Natural killer cell (primary cell): ENCODE data around the gene TMPRSS7. TPM values are rescaled to one million over a fixed set of nuclear protein-coding genes. Genes with fewer than 3 reads are reported as not detected.

Source experiments
- ATAC-seq, 3 donors: fragments of 150-1000 bp in 2 of 3; fragments of 200-7000 bp in 1 of 3; cut with Tn5 transposase; 1 replicate in 1 of 3; 2 replicates in 2 of 3; pipeline ENCODE4 v1.10.0; 2021; ENCODE audit warnings: mild to moderate bottlenecking in 2 of 3, moderate library complexity in 2 of 3
- DNase-seq, 2 donors: peaks; one replicate each; pipeline versions ENCODE4 v3.0.0 to v3.0.0-alpha.2; 2013 to 2021; ENCODE audit warnings: mixed read lengths in 1 of 2
- H3K27ac ChIP-seq: one replicate; pipeline ENCODE4 v1.5.1; 2013; ENCODE audit warnings: mild to moderate bottlenecking, low read length
- H3K27me3 ChIP-seq: one replicate; pipeline ENCODE4 v1.6.1; 2013; ENCODE audit warnings: low read length; ENCODE audit not compliant: control insufficient read depth, insufficient read depth
- H3K36me3 ChIP-seq: one replicate; pipeline ENCODE4 v1.6.1; 2013; ENCODE audit warnings: low read length; ENCODE audit not compliant: control insufficient read depth, insufficient read depth
- H3K4me1 ChIP-seq: one replicate; pipeline ENCODE4 v1.6.1; 2013; ENCODE audit warnings: low read length; ENCODE audit not compliant: control insufficient read depth, insufficient read depth
- H3K4me3 ChIP-seq: one replicate; pipeline ENCODE4 v1.5.1; 2013; ENCODE audit warnings: low read length
- H3K9me3 ChIP-seq: one replicate; pipeline ENCODE4 v1.6.1; 2013; ENCODE audit warnings: low read length; ENCODE audit not compliant: control insufficient read depth, insufficient read depth
- H3K27ac Mint-ChIP-seq, 2 donors: one replicate each; pipeline ENCODE4 v1.8.0; 2022; ENCODE audit warnings: mild to moderate bottlenecking in 2 of 2, mixed read lengths in 2 of 2, moderate library complexity in 1 of 2
- H3K27me3 Mint-ChIP-seq, 2 donors: one replicate each; pipeline ENCODE4 v1.8.0; 2022; ENCODE audit warnings: low read depth in 2 of 2, mixed read lengths in 2 of 2
- H3K36me3 Mint-ChIP-seq: one replicate; pipeline ENCODE4 v1.8.0; 2022; ENCODE audit warnings: mixed read lengths
- H3K4me1 Mint-ChIP-seq, 2 donors: one replicate each; pipeline ENCODE4 v1.8.0; 2022; ENCODE audit warnings: mixed read lengths in 2 of 2
- H3K4me3 Mint-ChIP-seq: one replicate; pipeline ENCODE4 v1.8.0; 2022; ENCODE audit warnings: mild to moderate bottlenecking, moderate library complexity, mixed read lengths
- H3K9me3 Mint-ChIP-seq, 2 donors: one replicate each; pipeline ENCODE4 v1.8.0; 2022; ENCODE audit warnings: mixed read lengths in 2 of 2
- CTCF ChIP-seq: fragments of 200-600 bp; IDR thresholded peaks from one replicate; pipeline ENCODE4 v1.8.0; 2022; ENCODE audit warnings: antibody characterized with exemption
- WGBS: methylation state at CpG from one replicate; pipeline ENCODE4 v1.1.7; 2013; ENCODE audit warnings: missing lambda C conversion rate; ENCODE audit not compliant: insufficient coverage; 5-methylcytosine and 5-hydroxymethylcytosine counted together
- intact Hi-C: fragments of 100-400 bp; cut with micrococcal nuclease; formaldehyde crosslinking; loops from one replicate; pipeline ENCODE4 v1.14.2; 2022
- total RNA-seq, 4 donors: library from RNA; stranded (reverse); fragments of 120-200 nt in 1 of 4; gene quantifications; one replicate each; pipeline versions ENCODE4 v1.2.3 to v1.2.4, GENCODE V29; 2013 to 2022

The TMPRSS7 gene
- total RNA-seq, 3 donors from 2014 or later (not counting 1 experiment from before 2014, with no cell fraction given), result not detected

GRCh38 chr3:112088944-112089343 lies 54.4 kb downstream of the TMPRSS7 start:
- no peaks in the 10 kb centered on the region for H3K36me3 ChIP-seq
- ATAC-seq (no peak), DNase-seq (no peak)
- H3K4me1 ChIP-seq, result peaks cover 15% of the 10 kb centered on the region
- Mint-ChIP-seq H3K4me3 (no peak overlapping the region), H3K9me3 (no peaks in the 10 kb centered on the region), H3K27me3 (peaks cover 18 to 28% of the 10 kb centered on the region in 2 donors), H3K36me3 (no peaks in the 10 kb centered on the region), H3K4me1 (peaks cover 18 to 30% of the 10 kb centered on the region in 2 donors), H3K27ac (no peak overlapping the region)
- TF ChIP-seq CTCF, result no peak
- intact Hi-C loops, result no loop called here
- H3K9me3 ChIP-seq, result no peaks in the 10 kb centered on the region
- H3K4me3 ChIP-seq, result no peak overlapping the region
- no peak overlapping the region for H3K27ac ChIP-seq
- no CpG with 5 or more reads among the region's 4 CpGs for WGBS
- H3K27me3 ChIP-seq, result peaks cover 3% of the 10 kb centered on the region

GRCh38 chr3:112089956-112090886 lies 55.7 kb downstream of the TMPRSS7 start:
- Histone ChIP-seq H3K27me3 (peaks cover 3% of the 10 kb centered on the region), H3K36me3 (no peaks in the 10 kb centered on the region), H3K4me3 (no peak overlapping the region), H3K4me1 (peaks cover 15% of the 10 kb centered on the region), H3K27ac (no peak overlapping the region), H3K9me3 (no peaks in the 10 kb centered on the region)
- Mint-ChIP-seq H3K27ac (no peak overlapping the region), H3K27me3 (peaks cover 16 to 22% of the 10 kb centered on the region in 2 donors), H3K4me3 (no peak overlapping the region), H3K4me1 (peaks cover 18 to 30% of the 10 kb centered on the region in 2 donors), H3K9me3 (no peaks in the 10 kb centered on the region), H3K36me3 (no peaks in the 10 kb centered on the region)
- no peak for TF ChIP-seq CTCF
- WGBS, result 69% methylated on average over 8 of the region's 9 CpGs
- no peak for DNase-seq
- intact Hi-C loops, result no loop called here
- ATAC-seq, result no peak

GRCh38 chr3:112090887-112091586 lies 56.5 kb downstream of the TMPRSS7 start:
- 75% methylated on average over 4 of the region's 6 CpGs for WGBS
- H3K27me3 Mint-ChIP-seq, result peaks cover 16 to 22% of the 10 kb centered on the region in 2 donors
- DNase-seq, result no peak
- Histone ChIP-seq H3K9me3 (no peaks in the 10 kb centered on the region), H3K27ac (no peak overlapping the region), H3K4me3 (no peak overlapping the region), H3K4me1 (peaks cover 11% of the 10 kb centered on the region), H3K36me3 (no peaks in the 10 kb centered on the region), H3K27me3 (peaks cover 3% of the 10 kb centered on the region)
- H3K4me3 Mint-ChIP-seq, result no peak overlapping the region
- no peak for TF ChIP-seq CTCF
- intact Hi-C loops, result no loop called here
- no peak for ATAC-seq
- no peaks in the 10 kb centered on the region for H3K9me3 Mint-ChIP-seq
- no peak overlapping the region for H3K27ac Mint-ChIP-seq
- H3K4me1 Mint-ChIP-seq, result peaks cover 18 to 26% of the 10 kb centered on the region in 2 donors
- no peaks in the 10 kb centered on the region for H3K36me3 Mint-ChIP-seq
